H1 (cell line): ENCODE measurements around the gene SPRYD3. TPM values are rescaled to one million over a fixed set of nuclear protein-coding genes. Genes with fewer than 3 reads are reported as not detected.

Experiments
- POLR2A ChIP-seq, 2 experiments: IDR thresholded peaks; 1 replicate in 1 of 2; 2 replicates in 1 of 2; pipeline ENCODE4 v1.6.1; 2011; ENCODE audit warnings: low read depth in 2 of 2, low read length in 2 of 2, mild to moderate bottlenecking in 2 of 2; ENCODE audit errors: control extremely low read depth in 1 of 2
- SUZ12 ChIP-seq: fragments of 200-600 bp; sonication (generic); IDR thresholded peaks from 2 replicates; pipeline ENCODE4 v1.6.1; 2012; ENCODE audit warnings: mild to moderate bottlenecking, inconsistent platforms, low read length, moderate library complexity, mixed read lengths
- polyA plus RNA-seq, 7 experiments: library from polyadenylated mRNA; depleted of rRNA in 3 of 7; stranded (reverse) in 5 of 7; unstranded in 2 of 7; fragments of >200 nt in 5 of 7; fragments of 200-250 nt in 2 of 7; gene quantifications; 1 replicate in 5 of 7; 2 replicates in 1 of 7; 4 replicates in 1 of 7; pipeline versions ENCODE4 v1.2.1 to v1.2.3, GENCODE V29; 2011 to 2013; ENCODE audit warnings: missing spikeins in 2 of 7, mixed read lengths in 2 of 7
- total RNA-seq: library from RNA; stranded (reverse); fragmentation: NEBNext Ultra II Directional; extraction: Animal tissue kit (Norgen Biotek cat#: 25700); gene quantifications from 2 replicates; pipeline ENCODE4 v1.2.1, GENCODE V29; 2021

Gene SPRYD3
- total and polyA plus RNA-seq, 2 of the 8 experiments (the other 6 are each of a cell fraction or from before 2014, with no cell fraction given) = 6.8 to 8.0 TPM

DNA sequence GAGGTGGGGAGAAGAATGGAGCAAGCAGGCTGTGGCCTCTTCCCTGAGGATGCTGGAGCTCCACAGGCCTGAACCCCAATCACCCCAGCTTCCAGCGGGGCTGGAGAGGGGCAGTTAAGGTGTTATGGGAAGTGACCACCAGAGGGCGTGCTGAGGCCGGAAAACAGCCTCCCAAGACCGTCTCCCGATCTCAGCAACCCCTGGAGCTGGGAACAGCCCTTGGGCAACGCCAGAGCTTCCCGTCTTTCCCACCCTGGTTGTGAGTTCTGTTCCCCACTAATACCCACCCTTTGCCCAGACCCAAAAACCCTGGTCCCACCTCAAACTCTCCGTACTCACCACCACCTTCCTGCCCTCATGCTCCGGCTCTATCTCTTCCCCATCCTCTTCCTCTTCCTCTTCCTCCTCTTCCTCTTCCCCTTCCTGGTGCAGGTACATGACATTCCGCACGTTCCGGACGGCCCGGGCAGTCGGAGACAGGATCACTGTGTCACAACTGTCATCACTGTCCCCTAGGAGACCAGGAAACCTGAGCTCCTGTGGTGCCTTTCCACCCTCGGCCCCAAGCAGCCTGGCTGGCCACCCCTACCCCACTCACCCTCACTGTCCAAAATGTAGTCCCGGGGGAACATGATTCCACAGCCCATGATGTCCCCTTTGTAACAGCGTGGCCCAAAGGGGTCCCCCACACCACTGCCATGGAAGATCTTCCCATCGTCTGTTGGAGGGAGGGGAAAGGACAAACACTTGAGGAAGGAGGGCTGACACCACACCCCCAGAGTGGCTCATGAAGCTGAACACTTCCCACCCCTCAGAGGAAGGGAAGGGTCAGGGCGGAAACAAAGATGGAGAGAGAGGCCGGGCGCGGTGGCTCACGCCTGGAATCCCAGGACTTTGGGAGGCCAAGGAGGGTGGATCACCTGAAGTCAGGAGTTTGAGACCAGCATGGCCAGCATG lies 12.9 kb downstream of the SPRYD3 start (continued):
- TF ChIP-seq SUZ12 (no peak), POLR2A (IDR thresholded peaks at IDR 0.05; ENCODE audit: control extremely low read depth in 1 of 2, low read depth in 2 of 2, low read length in 2 of 2) (no peak)
